ENCODE measurements around the gene GLMP. TPM values are rescaled to one million over a fixed set of nuclear protein-coding genes. Genes with fewer than 3 reads are reported as not detected.

The GLMP gene
- total and polyA plus RNA-seq, 12 donors: 49.8 to 209 (median 139) TPM

GRCh38 chr1:156247460-156248322, 47.8 kb downstream of the GLMP start, which contains the start of gene PAQR6:
Gene PAQR6, minus strand, starts transcription at chr1:156248056. Its CDS starts 1,325 bp downstream, at chr1:156246731.
- WGBS, 4 donors: 45 to 60% (median 52%) methylated on average over 6 to 16 of the region's 16 CpGs
- intact Hi-C loops (cut with DNase I): no loop called here
- H3K9me3 ChIP-seq (replicated peaks in 1 of 3): no peaks in the 10 kb centered on the region
- peak within 1 kb of the TSS in 1 of 5 donors; percentile 49 for H3K27ac ChIP-seq
- no peaks in the 10 kb centered on the region for H3K27me3 ChIP-seq
- H3K4me1 ChIP-seq (replicated peaks in 1 of 2): peaks cover 0 to 12% of the 10 kb centered on the region in 2 donors
- H3K36me3 ChIP-seq (replicated peaks in 1 of 2): peaks cover 0 to 35% of the 10 kb centered on the region in 2 donors
- no peak within 1 kb of the TSS for H3K4me3 ChIP-seq
- DNase-seq: peak in 3 of 7 donors; percentile 22 to 31 (median 23)
- TF ChIP-seq POLR2A (IDR thresholded peaks at IDR 0.05): no peak
- TF ChIP-seq CTCF (IDR thresholded peaks at IDR 0.05): no peak

DNA sequence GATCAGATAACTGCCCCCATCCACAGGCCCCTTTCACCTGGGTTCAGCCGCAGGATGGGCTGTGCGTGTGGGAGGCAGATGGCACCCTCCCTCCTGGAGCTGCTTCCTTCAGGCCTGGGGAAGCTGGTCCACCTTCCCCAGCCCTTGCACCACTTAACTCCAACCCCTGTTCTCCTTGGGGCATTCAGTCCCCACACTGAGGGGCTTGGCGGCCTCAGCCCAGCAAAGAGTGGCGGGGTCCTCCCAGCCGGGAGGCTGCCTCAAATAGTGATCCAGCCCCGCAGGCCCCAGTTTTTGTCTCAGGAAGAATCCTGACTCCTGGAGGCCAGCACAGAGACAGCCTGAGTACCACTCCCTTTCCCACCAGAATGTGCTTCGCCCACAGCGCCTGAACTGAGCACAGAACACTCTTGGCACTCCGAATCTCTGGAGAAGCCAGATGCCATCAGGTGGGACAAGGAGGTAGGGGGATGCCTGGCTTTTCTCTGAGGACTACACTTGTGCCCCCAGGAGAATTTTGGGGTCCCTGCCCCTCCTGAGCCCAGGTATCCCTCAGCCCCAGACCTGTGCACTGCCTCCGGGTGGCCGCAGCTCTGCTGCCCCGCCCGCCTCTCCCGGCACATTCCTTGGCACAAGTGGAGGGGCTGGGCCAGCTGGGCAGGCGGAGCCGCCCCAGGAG, 48.6 kb downstream of the GLMP start:
- intact Hi-C loops (cut with DNase I): no loop called here
- peaks cover 0 to 12% of the 10 kb centered on the region in 2 donors for H3K4me1 ChIP-seq (replicated peaks in 1 of 2)
- 41 to 61% (median 52%) methylated on average over 2 to 16 of the region's 16 CpGs for WGBS, 4 donors
- peak overlapping the region in 1 of 5 donors; percentile 49 for H3K27ac ChIP-seq
- H3K36me3 ChIP-seq (replicated peaks in 1 of 2): peaks cover 0 to 27% of the 10 kb centered on the region in 2 donors
- H3K27me3 ChIP-seq: no peaks in the 10 kb centered on the region
- H3K9me3 ChIP-seq (replicated peaks in 1 of 3): no peaks in the 10 kb centered on the region
- peak in 1 of 7 donors; percentile 29 for DNase-seq
- no peak overlapping the region for H3K4me3 ChIP-seq
- TF ChIP-seq CTCF (IDR thresholded peaks at IDR 0.05): no peak
- no peak for TF ChIP-seq POLR2A (IDR thresholded peaks at IDR 0.05)

DNA sequence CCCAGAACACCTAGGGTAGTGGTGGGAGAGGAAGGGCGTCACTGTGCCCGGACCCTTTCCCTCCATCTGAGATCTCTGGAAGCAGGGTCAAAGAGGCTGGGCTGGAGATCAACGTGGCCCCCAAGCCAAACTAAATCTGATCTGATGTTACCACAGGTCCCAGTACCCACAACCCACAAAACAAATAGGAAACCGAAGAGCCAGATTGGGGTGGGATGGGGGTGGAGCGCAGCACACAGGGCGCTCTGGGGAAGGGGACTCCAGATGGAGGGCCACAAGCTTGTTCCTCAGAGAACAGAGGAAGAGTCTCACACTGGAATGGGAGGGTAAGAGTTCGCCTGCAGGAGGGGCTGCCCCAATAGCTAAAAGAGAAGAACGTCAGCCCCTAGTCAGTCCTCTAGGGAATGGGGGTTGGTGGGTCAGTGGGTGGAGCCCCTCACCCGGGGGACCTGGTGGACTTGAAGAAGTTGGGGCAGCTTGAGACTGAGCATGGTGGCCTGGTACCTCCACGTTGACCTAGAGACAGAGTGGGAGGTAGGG, 49.2 kb downstream of the GLMP start:
- Histone ChIP-seq H3K27me3 (no peaks in the 10 kb centered on the region), H3K36me3 (replicated peaks in 1 of 2) (peaks cover 0 to 21% of the 10 kb centered on the region in 2 donors), H3K9me3 (replicated peaks in 1 of 3) (no peaks in the 10 kb centered on the region), H3K4me1 (replicated peaks in 1 of 2) (peaks cover 0 to 12% of the 10 kb centered on the region in 2 donors), H3K27ac (peak overlapping the region in 1 of 5 donors; percentile 49), H3K4me3 (no peak overlapping the region)
- 51 to 58% (median 51%) methylated on average over 10 of the region's 10 CpGs for WGBS, 4 donors
- TF ChIP-seq CTCF (IDR thresholded peaks at IDR 0.05): no peak
- DNase-seq: no peak
- intact Hi-C loops (cut with DNase I): no loop called here
